Trophoblast cell (in vitro differentiated cells and primary cell): ENCODE measurements around the gene ZDHHC14.

Source experiments
- DNase-seq, 2 donors: peaks; one replicate each; pipeline ENCODE4 v3.0.0-alpha.2; 2016
- H2AFZ ChIP-seq: 2 replicates; pipeline ENCODE4 v1.6.1; 2013; ENCODE audit warnings: low read length, moderate library complexity, mild to moderate bottlenecking; ENCODE audit not compliant: insufficient read depth, poor library complexity
- H2AK5ac ChIP-seq: 2 replicates; pipeline ENCODE4 v1.6.1; 2013; ENCODE audit warnings: mild to moderate bottlenecking, low read length
- H2BK120ac ChIP-seq: 2 replicates; pipeline ENCODE4 v1.6.1; 2013; ENCODE audit warnings: low read length, mild to moderate bottlenecking, moderate library complexity; ENCODE audit not compliant: insufficient read depth, poor library complexity
- H2BK12ac ChIP-seq: 2 replicates; pipeline ENCODE4 v1.6.1; 2013; ENCODE audit warnings: mild to moderate bottlenecking, low read length, moderate library complexity
- H2BK5ac ChIP-seq: 2 replicates; pipeline ENCODE4 v1.6.1; 2013; ENCODE audit warnings: low read length, low read depth, moderate library complexity, mild to moderate bottlenecking; ENCODE audit not compliant: poor library complexity
- H3K14ac ChIP-seq: 2 replicates; pipeline ENCODE4 v1.6.1; 2013; ENCODE audit warnings: mild to moderate bottlenecking, low read length
- H3K18ac ChIP-seq: 2 replicates; pipeline ENCODE4 v1.6.1; 2013; ENCODE audit warnings: mild to moderate bottlenecking, low read length
- H3K23ac ChIP-seq: 2 replicates; pipeline ENCODE4 v1.6.1; 2013; ENCODE audit warnings: low read length
- H3K27ac ChIP-seq: 2 replicates; pipeline ENCODE4 v1.5.1; 2013; ENCODE audit warnings: low read depth, mild to moderate bottlenecking, inconsistent platforms, low read length, moderate library complexity
- H3K27me3 ChIP-seq: 2 replicates; pipeline ENCODE4 v1.6.1; 2013; ENCODE audit warnings: inconsistent platforms, mild to moderate bottlenecking, low read length, moderate library complexity; ENCODE audit not compliant: insufficient read depth
- H3K36me3 ChIP-seq, 2 experiments: 1 replicate in 1 of 2; 2 replicates in 1 of 2; pipeline ENCODE4 v1.6.1; 2013; ENCODE audit warnings: low read length in 2 of 2, mild to moderate bottlenecking in 2 of 2, moderate library complexity in 1 of 2; ENCODE audit not compliant: insufficient read depth in 2 of 2, control insufficient read depth in 1 of 2
- H3K4ac ChIP-seq: 2 replicates; pipeline ENCODE4 v1.6.1; 2013; ENCODE audit warnings: low read depth, mild to moderate bottlenecking, low read length, moderate library complexity
- H3K4me1 ChIP-seq, 2 experiments: 1 replicate in 1 of 2; 2 replicates in 1 of 2; pipeline ENCODE4 v1.6.1; 2013; ENCODE audit warnings: low read length in 2 of 2, mild to moderate bottlenecking in 2 of 2, moderate library complexity in 1 of 2; ENCODE audit not compliant: insufficient read depth in 2 of 2, control insufficient read depth in 1 of 2
- H3K4me2 ChIP-seq: 2 replicates; pipeline ENCODE4 v1.6.1; 2013; ENCODE audit warnings: inconsistent platforms, mild to moderate bottlenecking, low read length, moderate library complexity
- H3K4me3 ChIP-seq: 2 replicates; pipeline ENCODE4 v1.5.1; 2013; ENCODE audit warnings: mild to moderate bottlenecking, low read depth, low read length, inconsistent platforms
- H3K79me1 ChIP-seq: one replicate; pipeline ENCODE4 v1.6.1; 2013; ENCODE audit warnings: low read length
- H3K79me2 ChIP-seq: 2 replicates; pipeline ENCODE4 v1.6.1; 2013; ENCODE audit warnings: low read length, mild to moderate bottlenecking; ENCODE audit not compliant: control insufficient read depth, insufficient read depth, poor library complexity
- H3K9ac ChIP-seq: 2 replicates; pipeline ENCODE4 v1.6.1; 2013; ENCODE audit warnings: mild to moderate bottlenecking, low read length
- H3K9me3 ChIP-seq: 2 replicates; pipeline ENCODE4 v1.6.1; 2013; ENCODE audit warnings: low read depth, mild to moderate bottlenecking, control low read depth, inconsistent platforms, low read length; ENCODE audit not compliant: insufficient read depth
- H4K12ac ChIP-seq: 2 replicates; pipeline ENCODE4 v1.6.1; 2013; ENCODE audit warnings: low read depth, mild to moderate bottlenecking, low read length, moderate library complexity
- H4K8ac ChIP-seq: 2 replicates; pipeline ENCODE4 v1.6.1; 2013; ENCODE audit warnings: low read depth, mild to moderate bottlenecking, low read length, moderate library complexity
- H4K91ac ChIP-seq: one replicate; pipeline ENCODE4 v1.6.1; 2013; ENCODE audit warnings: low read depth, mild to moderate bottlenecking, low read length, moderate library complexity
- WGBS: extraction: QIAGEN DNeasy Blood & Tissue Kit; methylation state at CpG from one replicate; pipeline ENCODE4 v1.1.7; 2013; ENCODE audit warnings: missing lambda C conversion rate; ENCODE audit not compliant: insufficient read length, insufficient coverage; ENCODE audit errors: extremely low coverage; 5-methylcytosine and 5-hydroxymethylcytosine counted together

Gene ZDHHC14

GRCh38 chr6:157647261-157647915 is 266.4 kb downstream of the ZDHHC14 start:
- WGBS: no CpG with 5 or more reads among the region's 23 CpGs
- DNase-seq: no peak
- Histone ChIP-seq H2BK120ac (no peak overlapping the region), H4K12ac (no peak overlapping the region), H3K4me2 (no peak overlapping the region), H3K9me3 (no peaks in the 10 kb centered on the region), H3K4ac (no peak overlapping the region), H3K9ac (no peak overlapping the region), H2BK12ac (no peak overlapping the region), H3K14ac (no peak overlapping the region), H3K36me3 (peaks cover 2 to 3% of the 10 kb centered on the region in 2 experiments), H3K18ac (no peak overlapping the region), H3K4me1 (no peaks in the 10 kb centered on the region), H2AFZ (no peak overlapping the region), H4K91ac (no peak overlapping the region), H2BK5ac (no peak overlapping the region), H3K4me3 (no peak overlapping the region), H3K79me2 (no peaks in the 10 kb centered on the region), H3K23ac (no peak overlapping the region), H2AK5ac (no peak overlapping the region), H3K27ac (no peak overlapping the region), H3K27me3 (no peaks in the 10 kb centered on the region), H3K79me1 (peaks cover 2% of the 10 kb centered on the region), H4K8ac (no peak overlapping the region)

- H2BK120ac ChIP-seq: no peak overlapping the region
- H3K9me3 ChIP-seq: no peaks in the 10 kb centered on the region
- H3K27me3 ChIP-seq: no peaks in the 10 kb centered on the region
- H4K12ac ChIP-seq: no peak overlapping the region
- peak overlapping the region; percentile 37 for H3K14ac ChIP-seq
- H2AK5ac ChIP-seq: no peak overlapping the region
- peak overlapping the region; percentile 64 for H4K91ac ChIP-seq
- H3K27ac ChIP-seq: no peak overlapping the region
- peaks cover 2% of the 10 kb centered on the region for H3K79me1 ChIP-seq
- no peak overlapping the region for H3K9ac ChIP-seq
- H2BK12ac ChIP-seq: peak overlapping the region; percentile 20
- no peaks in the 10 kb centered on the region for H3K79me2 ChIP-seq
- H2AFZ ChIP-seq: no peak overlapping the region
- no CpG with 5 or more reads among the region's 5 CpGs for WGBS
- H3K4me3 ChIP-seq: no peak overlapping the region
- peak overlapping the region; percentile 63 for H3K18ac ChIP-seq
- no peak overlapping the region for H3K4me2 ChIP-seq
- peak overlapping the region; percentile 49 for H4K8ac ChIP-seq
- no peak overlapping the region for H3K23ac ChIP-seq
- H3K4me1 ChIP-seq: no peaks in the 10 kb centered on the region
- peak overlapping the region; percentile 57 for H2BK5ac ChIP-seq
- H3K4ac ChIP-seq: peak overlapping the region; percentile 17
- DNase-seq: no peak
- H3K36me3 ChIP-seq: peaks cover 2 to 3% of the 10 kb centered on the region in 2 experiments
These were observed 267.6 kb downstream of the ZDHHC14 start for GRCh38 chr6:157648561-157648960.

GRCh38 chr6:157649311-157650260 is 268.6 kb downstream of the ZDHHC14 start:
- no peak overlapping the region for H2AFZ ChIP-seq
- H3K4ac ChIP-seq: no peak overlapping the region
- H3K27me3 ChIP-seq: no peaks in the 10 kb centered on the region
- H3K23ac ChIP-seq: no peak overlapping the region
- H2AK5ac ChIP-seq: no peak overlapping the region
- no peak overlapping the region for H4K8ac ChIP-seq
- no peaks in the 10 kb centered on the region for H3K79me2 ChIP-seq
- H3K14ac ChIP-seq: no peak overlapping the region
- H2BK12ac ChIP-seq: peak overlapping the region; percentile 45
- no peak overlapping the region for H3K27ac ChIP-seq
- no peak overlapping the region for H3K4me2 ChIP-seq
- no CpG with 5 or more reads among the region's 25 CpGs for WGBS
- no peak overlapping the region for H3K18ac ChIP-seq
- peak overlapping the region; percentile 28 for H4K91ac ChIP-seq
- peaks cover 2% of the 10 kb centered on the region for H3K79me1 ChIP-seq
- no peak overlapping the region for H4K12ac ChIP-seq
- no peak overlapping the region for H2BK120ac ChIP-seq
- DNase-seq: no peak
- H3K4me1 ChIP-seq: no peaks in the 10 kb centered on the region
- H3K9me3 ChIP-seq: no peaks in the 10 kb centered on the region
- H3K9ac ChIP-seq: no peak overlapping the region
- H2BK5ac ChIP-seq: no peak overlapping the region
- H3K36me3 ChIP-seq: peaks cover 2 to 3% of the 10 kb centered on the region in 2 experiments
- no peak overlapping the region for H3K4me3 ChIP-seq

- no peaks in the 10 kb centered on the region for H3K4me1 ChIP-seq
- H3K23ac ChIP-seq: no peak overlapping the region
- H3K18ac ChIP-seq: no peak overlapping the region
- peaks cover 2% of the 10 kb centered on the region for H3K79me1 ChIP-seq
- H2BK120ac ChIP-seq: no peak overlapping the region
- no peak overlapping the region for H3K27ac ChIP-seq
- no peaks in the 10 kb centered on the region for H3K9me3 ChIP-seq
- H3K36me3 ChIP-seq: peaks cover 2 to 3% of the 10 kb centered on the region in 2 experiments
- H3K9ac ChIP-seq: no peak overlapping the region
- H2AK5ac ChIP-seq: no peak overlapping the region
- no peak overlapping the region for H4K91ac ChIP-seq
- H3K27me3 ChIP-seq: no peaks in the 10 kb centered on the region
- no CpG with 5 or more reads among the region's 12 CpGs for WGBS
- no peak overlapping the region for H2BK5ac ChIP-seq
- no peak overlapping the region for H4K8ac ChIP-seq
- no peak overlapping the region for H4K12ac ChIP-seq
- no peaks in the 10 kb centered on the region for H3K79me2 ChIP-seq
- no peak overlapping the region for H3K4me3 ChIP-seq
- no peak overlapping the region for H3K4ac ChIP-seq
- no peak overlapping the region for H2AFZ ChIP-seq
- no peak overlapping the region for H3K14ac ChIP-seq
- H2BK12ac ChIP-seq: no peak overlapping the region
- DNase-seq: no peak
- H3K4me2 ChIP-seq: no peak overlapping the region
These were observed 269.3 kb downstream of the ZDHHC14 start for GRCh38 chr6:157650261-157650640.
